K562 (cell line): ENCODE results near the gene COL23A1. TPM values are rescaled to one million over a fixed set of nuclear protein-coding genes. Genes with fewer than 3 reads are reported as not detected.

Experiments used
- CBFA2T2 ChIP-seq: fragments of 450-650 bp; conservative IDR thresholded peaks from 2 replicates; pipeline ENCODE4 v1.6.1; 2017; ENCODE audit warnings: mild to moderate bottlenecking
- CLOCK ChIP-seq: fragments of 250-450 bp; sonication (Bioruptor Pico); IDR thresholded peaks from 2 replicates; pipeline ENCODE4 v1.4.0; 2020; ENCODE audit warnings: mild to moderate bottlenecking, moderate library complexity, borderline replicate concordance
- DNMT1 ChIP-seq: fragments of 450-650 bp; IDR thresholded peaks from 2 replicates; pipeline ENCODE4 v1.6.1; 2016; ENCODE audit warnings: antibody characterized with exemption, mild to moderate bottlenecking
- EGR1 ChIP-seq: fragments of 450-650 bp; conservative IDR thresholded peaks from 2 replicates; pipeline ENCODE4 v1.6.1; 2017; ENCODE audit warnings: mild to moderate bottlenecking
- ESRRB ChIP-seq: fragments of 250-450 bp; sonication (Bioruptor Pico); IDR thresholded peaks from 2 replicates; pipeline ENCODE4 v1.5.0; 2020; ENCODE audit warnings: mild to moderate bottlenecking, moderate library complexity, borderline replicate concordance
- HCFC1 ChIP-seq: IDR thresholded peaks from 2 replicates; pipeline ENCODE4 v1.6.1; 2012; ENCODE audit warnings: low read depth, low read length, improper control_type of control experiment
- POLR2A ChIP-seq: fragments of 450-650 bp; conservative IDR thresholded peaks from 2 replicates; pipeline ENCODE4 v1.6.1; 2016
- SMARCA4 ChIP-seq: fragments of 450-650 bp; IDR thresholded peaks from 2 replicates; pipeline ENCODE4 v1.6.1; 2016
- SMARCA5 ChIP-seq: fragments of 450-650 bp; IDR thresholded peaks from 2 replicates; pipeline ENCODE4 v1.6.1; 2016
- SNRNP70 ChIP-seq: fragments of 200-400 bp; formaldehyde crosslinking; optimal IDR thresholded peaks from 2 replicates; pipeline ENCODE3; 2017; ENCODE audit warnings: low read depth, low read length
- ZBTB17 ChIP-seq: fragments of 450-650 bp; formaldehyde crosslinking; IDR thresholded peaks from 2 replicates; pipeline ENCODE4 v1.4.0; 2020; ENCODE audit warnings: mild to moderate bottlenecking
- ZNF143 ChIP-seq: sonication (generic); formaldehyde crosslinking; IDR thresholded peaks from 2 replicates; pipeline ENCODE4 v1.9.0; 2022; ENCODE audit warnings: mild to moderate bottlenecking, missing genetic modification reagents
- ZNF280A ChIP-seq: fragments of 450-650 bp; IDR thresholded peaks from 2 replicates; pipeline ENCODE4 v1.6.1; 2018; ENCODE audit warnings: mild to moderate bottlenecking, low read depth; ENCODE audit not compliant: partially characterized antibody
- ZNF766 ChIP-seq: fragments of 200-800 bp; sonication (Bioruptor generic); conservative IDR thresholded peaks from 2 replicates; pipeline ENCODE4 v1.6.1; 2016; ENCODE audit warnings: missing genetic modification characterization, missing compliant biosample characterization
- polyA plus RNA-seq, 8 experiments: library from polyadenylated mRNA; depleted of rRNA in 4 of 8; stranded (reverse) in 5 of 8; unstranded in 3 of 8; fragments of >200 nt; fragmentation: Nextera tagmentation in 2 of 8; fragmentation: Illumina TruSeq in 1 of 8; extraction: Ambion mirVana in 2 of 8; extraction: Trizol in 1 of 8; gene quantifications; 2 replicates each; pipeline versions ENCODE4 v1.2.1 to v1.2.3, GENCODE V29; 2011 to 2014; ENCODE audit warnings: inconsistent platforms in 1 of 8, missing spikeins in 1 of 8
- total RNA-seq, 7 experiments: library from RNA; depleted of rRNA in 6 of 7; stranded (reverse); fragments of >200 nt in 6 of 7; fragmentation: Illumina TruSeq in 2 of 7; extraction: Trizol in 2 of 7; gene quantifications; 2 replicates each; pipeline versions ENCODE4 v1.2.1 to v1.2.3, GENCODE V29; 2011 to 2021; ENCODE audit warnings: low replicate concordance in 1 of 7
- TF ChIP-seq, protein P1 (sequence below): fragments of 450-650 bp; IDR thresholded peaks from 2 replicates; pipeline ENCODE4 v1.6.1; 2016; ENCODE audit warnings: antibody characterized with exemption
- TF ChIP-seq, protein P2 (sequence below): sonication (generic); formaldehyde crosslinking; IDR thresholded peaks from 2 replicates; pipeline ENCODE4 v1.8.0; 2022; ENCODE audit warnings: missing genetic modification reagents, mild to moderate bottlenecking, moderate library complexity, borderline replicate concordance
- TF ChIP-seq, protein P3 (sequence below): fragments of 250-450 bp; sonication (Bioruptor Pico); IDR thresholded peaks from 2 replicates; pipeline ENCODE4 v1.9.0; 2021; ENCODE audit warnings: mild to moderate bottlenecking, inconsistent platforms

Gene COL23A1
- total and polyA plus RNA-seq, 9 of the 15 experiments (the other 6 are each of a cell fraction or from before 2014, with no cell fraction given): 0.09 TPM; not detected in 8

DNA sequence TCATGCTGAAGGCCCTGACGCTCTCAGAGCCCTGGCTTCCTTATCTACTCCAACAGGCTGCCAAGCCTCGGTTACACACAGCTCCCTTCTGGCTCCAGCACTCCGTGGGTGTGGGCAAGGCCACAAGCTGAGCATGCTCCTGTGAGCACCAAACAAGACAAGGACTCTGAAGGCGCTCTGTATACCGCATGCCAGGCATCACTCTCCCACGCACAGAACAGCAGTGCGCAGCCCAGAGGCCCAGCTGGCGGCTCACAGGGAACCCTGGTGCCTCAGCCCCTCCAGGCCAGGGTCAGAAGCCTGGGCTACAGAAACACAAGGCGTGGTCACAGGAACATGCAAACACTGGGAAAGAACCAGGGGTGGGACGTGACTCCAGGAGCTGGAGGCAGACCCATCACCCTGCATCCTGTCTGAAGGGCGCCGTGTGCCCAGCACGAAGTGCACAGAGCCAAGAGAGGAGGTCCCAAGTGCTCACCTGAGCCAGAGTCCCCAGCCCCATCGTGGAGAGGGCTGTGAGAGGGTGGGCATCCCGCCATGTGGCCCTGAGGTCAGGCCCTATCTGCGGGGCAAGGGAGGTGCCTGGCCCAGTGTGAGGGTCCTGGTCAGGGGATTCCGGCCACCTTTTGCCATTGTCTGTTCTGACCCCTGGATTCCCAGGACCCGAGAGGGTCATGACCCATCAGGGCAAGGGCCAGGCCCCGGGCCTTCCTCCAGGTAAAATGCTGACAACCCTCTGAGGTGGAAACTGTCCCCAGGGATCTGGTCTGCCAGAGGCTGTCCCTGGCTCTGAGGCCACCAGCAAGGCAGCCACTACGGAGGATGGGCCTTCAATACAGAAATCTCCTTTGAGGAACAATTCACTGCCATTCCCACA, 54.7 kb downstream of the COL23A1 start (continued):
- TF ChIP-seq, protein P1, sequence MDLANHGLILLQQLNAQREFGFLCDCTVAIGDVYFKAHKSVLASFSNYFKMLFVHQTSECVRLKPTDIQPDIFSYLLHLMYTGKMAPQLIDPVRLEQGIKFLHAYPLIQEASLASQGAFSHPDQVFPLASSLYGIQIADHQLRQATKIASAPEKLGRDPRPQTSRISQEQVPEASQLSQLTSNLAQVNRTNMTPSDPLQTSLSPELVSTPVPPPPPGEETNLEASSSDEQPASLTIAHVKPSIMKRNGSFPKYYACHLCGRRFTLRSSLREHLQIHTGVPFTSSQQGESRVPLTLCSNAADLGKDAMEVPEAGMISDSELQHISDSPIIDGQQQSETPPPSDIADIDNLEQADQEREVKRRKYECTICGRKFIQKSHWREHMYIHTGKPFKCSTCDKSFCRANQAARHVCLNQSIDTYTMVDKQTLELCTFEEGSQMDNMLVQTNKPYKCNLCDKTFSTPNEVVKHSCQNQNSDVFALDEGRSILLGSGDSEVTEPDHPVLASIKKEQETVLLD: no peak
- TF ChIP-seq ZNF143 (CRISPR knock-in tag) (no peak), CBFA2T2 (peak; percentile 52), CLOCK (CRISPR knock-in tag) (no peak), ESRRB (CRISPR knock-in tag) (no peak), SMARCA5 (no peak), DNMT1 (no peak), ZNF280A (no peak), HCFC1 (no peak), ZBTB17 (CRISPR knock-in tag) (no peak), POLR2A (no peak), EGR1 (peak; percentile 55), SMARCA4 (no peak), SNRNP70 (no peak), ZNF766 (no peak)
- TF ChIP-seq, protein P2, sequence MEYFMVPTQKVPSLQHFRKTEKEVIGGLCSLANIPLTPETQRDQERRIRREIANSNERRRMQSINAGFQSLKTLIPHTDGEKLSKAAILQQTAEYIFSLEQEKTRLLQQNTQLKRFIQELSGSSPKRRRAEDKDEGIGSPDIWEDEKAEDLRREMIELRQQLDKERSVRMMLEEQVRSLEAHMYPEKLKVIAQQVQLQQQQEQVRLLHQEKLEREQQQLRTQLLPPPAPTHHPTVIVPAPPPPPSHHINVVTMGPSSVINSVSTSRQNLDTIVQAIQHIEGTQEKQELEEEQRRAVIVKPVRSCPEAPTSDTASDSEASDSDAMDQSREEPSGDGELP (CRISPR knock-in tag): peak; percentile 26; the same call in 1 of the 2 replicates
- TF ChIP-seq, protein P3, sequence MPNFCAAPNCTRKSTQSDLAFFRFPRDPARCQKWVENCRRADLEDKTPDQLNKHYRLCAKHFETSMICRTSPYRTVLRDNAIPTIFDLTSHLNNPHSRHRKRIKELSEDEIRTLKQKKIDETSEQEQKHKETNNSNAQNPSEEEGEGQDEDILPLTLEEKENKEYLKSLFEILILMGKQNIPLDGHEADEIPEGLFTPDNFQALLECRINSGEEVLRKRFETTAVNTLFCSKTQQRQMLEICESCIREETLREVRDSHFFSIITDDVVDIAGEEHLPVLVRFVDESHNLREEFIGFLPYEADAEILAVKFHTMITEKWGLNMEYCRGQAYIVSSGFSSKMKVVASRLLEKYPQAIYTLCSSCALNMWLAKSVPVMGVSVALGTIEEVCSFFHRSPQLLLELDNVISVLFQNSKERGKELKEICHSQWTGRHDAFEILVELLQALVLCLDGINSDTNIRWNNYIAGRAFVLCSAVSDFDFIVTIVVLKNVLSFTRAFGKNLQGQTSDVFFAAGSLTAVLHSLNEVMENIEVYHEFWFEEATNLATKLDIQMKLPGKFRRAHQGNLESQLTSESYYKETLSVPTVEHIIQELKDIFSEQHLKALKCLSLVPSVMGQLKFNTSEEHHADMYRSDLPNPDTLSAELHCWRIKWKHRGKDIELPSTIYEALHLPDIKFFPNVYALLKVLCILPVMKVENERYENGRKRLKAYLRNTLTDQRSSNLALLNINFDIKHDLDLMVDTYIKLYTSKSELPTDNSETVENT (CRISPR knock-in tag): no peak
